H1 (cell line): ENCODE measurements around the gene IL13RA1. TPM values are rescaled to one million over a fixed set of nuclear protein-coding genes. Genes with fewer than 3 reads are reported as not detected.

Experiments used
- CTCF ChIA-PET: fragments of 300-600 bp; sonication (Branson Sonifier 250); formaldehyde crosslinking; loops from one replicate; lab custom pipeline; 2021; ENCODE audit not compliant: partially characterized antibody; lab: Charles Lee
- POLR2A ChIA-PET: fragments of 300-600 bp; sonication (Branson Sonifier 250); formaldehyde crosslinking; loops from one replicate; lab custom pipeline; 2021; ENCODE audit warnings: inconsistent platforms; ENCODE audit not compliant: partially characterized antibody; lab: Charles Lee
- DNase-seq, 2 experiments: peaks; one replicate each; pipeline versions ENCODE4 v3.0.0 to v3.0.0-alpha.2; 2010 to 2022; ENCODE audit warnings: low spot score in 2 of 2, low read depth in 1 of 2, mixed read lengths in 1 of 2
- FAIRE-seq: peaks from 2 replicates; lab custom pipeline; 2011; peaks lifted over from hg19 to GRCh38; lab: Jason Lieb, UNC
- H2AFZ ChIP-seq: 2 replicates; pipeline ENCODE4 v1.8.1; 2012; ENCODE audit warnings: low read length, inconsistent platforms
- H2AK5ac ChIP-seq: 2 replicates; pipeline ENCODE4 v1.6.1; 2013; ENCODE audit warnings: low read depth, low read length
- H2BK120ac ChIP-seq: replicated peaks from 2 replicates; pipeline ENCODE3; 2013; ENCODE audit warnings: low read depth, low read length, inconsistent platforms
- H2BK12ac ChIP-seq: 2 replicates; pipeline ENCODE4 v1.6.1; 2013; ENCODE audit warnings: low read depth, low read length
- H2BK15ac ChIP-seq: 2 replicates; pipeline ENCODE4 v1.6.1; 2013; ENCODE audit warnings: low read length
- H2BK20ac ChIP-seq: 2 replicates; pipeline ENCODE4 v1.6.1; 2013; ENCODE audit warnings: low read length
- H2BK5ac ChIP-seq: 2 replicates; pipeline ENCODE4 v1.6.1; 2013; ENCODE audit warnings: low read depth, low read length
- H3K14ac ChIP-seq: 2 replicates; pipeline ENCODE4 v1.6.1; 2013; ENCODE audit warnings: inconsistent platforms; ENCODE audit not compliant: insufficient read length
- H3K18ac ChIP-seq: 2 replicates; pipeline ENCODE4 v1.6.1; 2013; ENCODE audit warnings: low read length; ENCODE audit errors: extremely low read depth
- H3K23ac ChIP-seq: 2 replicates; pipeline ENCODE4 v1.6.1; 2013; ENCODE audit warnings: inconsistent platforms; ENCODE audit not compliant: insufficient read length
- H3K23me2 ChIP-seq: 2 replicates; pipeline ENCODE4 v1.6.1; 2013; ENCODE audit warnings: low read depth, low read length
- H3K27ac ChIP-seq: 2 replicates; pipeline ENCODE4 v1.6.1; 2011; ENCODE audit warnings: low read depth, low read length, inconsistent platforms
- H3K27me3 ChIP-seq, 4 experiments: replicated peaks in 1 of 4; 1 replicate in 1 of 4; 2 replicates in 3 of 4; pipeline versions ENCODE4 v1.6.1 to v1.8.1; 2011 to 2013; ENCODE audit warnings: low read length in 3 of 4, mild to moderate bottlenecking in 3 of 4, inconsistent platforms in 2 of 4, mixed read lengths in 2 of 4, moderate library complexity in 1 of 4; ENCODE audit not compliant: control insufficient read depth in 3 of 4, insufficient read depth in 3 of 4; ENCODE audit errors: extremely low read depth in 1 of 4
- H3K36me3 ChIP-seq, 4 experiments: 2 replicates each; pipeline versions ENCODE4 v1.6.1 to v1.8.1; 2011 to 2013; ENCODE audit warnings: mild to moderate bottlenecking in 4 of 4, low read length in 3 of 4, moderate library complexity in 2 of 4, control low read depth in 1 of 4, inconsistent platforms in 1 of 4; ENCODE audit not compliant: insufficient read depth in 4 of 4, control insufficient read depth in 2 of 4
- H3K4ac ChIP-seq: replicated peaks from 2 replicates; pipeline ENCODE3; 2013; ENCODE audit warnings: low read length, low read depth, mixed read lengths, inconsistent platforms; ENCODE audit not compliant: insufficient read length
- H3K4me1 ChIP-seq, 4 experiments: replicated peaks in 1 of 4; 1 replicate in 1 of 4; 2 replicates in 3 of 4; pipeline versions ENCODE4 v1.6.1 to v1.8.1; 2011 to 2013; ENCODE audit warnings: low read length in 3 of 4, inconsistent platforms in 2 of 4, mixed read lengths in 1 of 4; ENCODE audit not compliant: insufficient read depth in 4 of 4, control insufficient read depth in 3 of 4
- H3K4me2 ChIP-seq, 2 experiments: 2 replicates each; pipeline versions ENCODE4 v1.6.1 to v1.8.1; 2011 to 2013; ENCODE audit warnings: low read depth in 2 of 2, low read length in 2 of 2, control low read depth in 1 of 2, inconsistent platforms in 1 of 2, mild to moderate bottlenecking in 1 of 2; ENCODE audit not compliant: insufficient read depth in 1 of 2
- H3K4me3 ChIP-seq, 4 experiments: fragments of 200-600, 300-600 bp in 1 of 4; sonication (generic), shearing (Covaris generic), sonication (Bioruptor Twin) in 1 of 4; 2 replicates each; pipeline versions ENCODE4 v1.5.1 to v1.8.1; 2011 to 2016; ENCODE audit warnings: low read length in 4 of 4, low read depth in 3 of 4, control low read depth in 2 of 4, inconsistent platforms in 2 of 4, mild to moderate bottlenecking in 2 of 4, mixed read lengths in 1 of 4, moderate library complexity in 1 of 4; ENCODE audit not compliant: insufficient read depth in 2 of 4; ENCODE audit errors: extremely low read depth in 1 of 4
- H3K56ac ChIP-seq: replicated peaks from 2 replicates; pipeline ENCODE3; 2013; ENCODE audit warnings: low read depth, mild to moderate bottlenecking, mixed read lengths, low read length, inconsistent platforms; ENCODE audit not compliant: insufficient read length
- H3K79me1 ChIP-seq: 2 replicates; pipeline ENCODE4 v1.6.1; 2013; ENCODE audit warnings: low read depth, low read length, control low read depth
- H3K79me2 ChIP-seq, 2 experiments: 2 replicates each; pipeline versions ENCODE4 v1.6.1 to v1.8.1; 2012 to 2013; ENCODE audit warnings: low read length in 2 of 2, mild to moderate bottlenecking in 2 of 2, inconsistent platforms in 1 of 2; ENCODE audit not compliant: insufficient read depth in 2 of 2, control insufficient read depth in 1 of 2
- H3K9ac ChIP-seq, 4 experiments: replicated peaks in 1 of 4; 1 replicate in 1 of 4; 2 replicates in 3 of 4; pipeline versions ENCODE4 v1.6.1 to v1.8.1; 2011 to 2013; ENCODE audit warnings: low read depth in 3 of 4, low read length in 3 of 4, control low read depth in 2 of 4, mild to moderate bottlenecking in 2 of 4, moderate library complexity in 2 of 4, inconsistent platforms in 1 of 4; ENCODE audit errors: extremely low read depth in 1 of 4
- H3K9me3 ChIP-seq, 2 experiments: 2 replicates each; pipeline versions ENCODE4 v1.6.1 to v1.8.1; 2012 to 2013; ENCODE audit warnings: mild to moderate bottlenecking in 2 of 2, moderate library complexity in 2 of 2, control low read depth in 1 of 2, inconsistent platforms in 1 of 2, low read depth in 1 of 2, low read length in 1 of 2, mixed read lengths in 1 of 2; ENCODE audit not compliant: insufficient read depth in 2 of 2
- H4K20me1 ChIP-seq, 2 experiments: replicated peaks in 1 of 2; 2 replicates each; pipeline versions ENCODE3 to v1.8.1; 2011 to 2013; ENCODE audit warnings: inconsistent platforms in 2 of 2, low read length in 2 of 2, mild to moderate bottlenecking in 1 of 2; ENCODE audit not compliant: insufficient read depth in 2 of 2, control insufficient read depth in 1 of 2
- H4K5ac ChIP-seq: 2 replicates; pipeline ENCODE4 v1.6.1; 2013; ENCODE audit warnings: low read length, low read depth, mixed read lengths, inconsistent platforms; ENCODE audit not compliant: insufficient read length
- H4K8ac ChIP-seq: 2 replicates; pipeline ENCODE4 v1.8.0; 2013; ENCODE audit warnings: mild to moderate bottlenecking, moderate library complexity, low read length, inconsistent platforms; ENCODE audit not compliant: insufficient read depth; ENCODE audit errors: extremely low read depth
- H4K91ac ChIP-seq: replicated peaks from 2 replicates; pipeline ENCODE3; 2013; ENCODE audit warnings: low read length, mixed read lengths, inconsistent platforms; ENCODE audit not compliant: insufficient read length
- ASH2L ChIP-seq: fragments of 200-600, 300-600 bp; sonication (generic); IDR thresholded peaks from one replicate; pipeline ENCODE4 v1.7.1; 2017; ENCODE audit warnings: low read length
- WGBS, 2 experiments: shearing (Covaris generic) in 1 of 2; methylation state at CpG; one replicate each; pipeline versions ENCODE4 v1.1.6 to v1.1.7; 2013 to 2015; ENCODE audit warnings: low lambda C conversion rate in 2 of 2, mixed read lengths in 2 of 2, inconsistent platforms in 1 of 2, low coverage in 1 of 2, missing lambda C conversion rate in 1 of 2; ENCODE audit not compliant: insufficient replicate concordance in 2 of 2, insufficient coverage in 1 of 2, insufficient read length in 1 of 2; ENCODE audit errors: extremely low coverage in 1 of 2, missing lambda C conversion rate in 1 of 2; 5-methylcytosine and 5-hydroxymethylcytosine counted together
- polyA plus RNA-seq, 7 experiments: library from polyadenylated mRNA; depleted of rRNA in 3 of 7; stranded (reverse) in 5 of 7; unstranded in 2 of 7; fragments of >200 nt in 5 of 7; fragments of 200-250 nt in 2 of 7; gene quantifications; 1 replicate in 5 of 7; 2 replicates in 1 of 7; 4 replicates in 1 of 7; pipeline versions ENCODE4 v1.2.1 to v1.2.3, GENCODE V29; 2011 to 2013; ENCODE audit warnings: missing spikeins in 2 of 7, mixed read lengths in 2 of 7
- total RNA-seq: library from RNA; stranded (reverse); fragmentation: NEBNext Ultra II Directional; extraction: Animal tissue kit (Norgen Biotek cat#: 25700); gene quantifications from 2 replicates; pipeline ENCODE4 v1.2.1, GENCODE V29; 2021

IL13RA1 gene
- total and polyA plus RNA-seq, 2 of the 8 experiments (the other 6 are each of a cell fraction or from before 2014, with no cell fraction given), result 3.3 to 9.4 TPM

- H3K4me1 ChIP-seq, result no peaks in the 10 kb centered on the region
- CTCF ChIA-PET, result interaction anchor here (1.3 kb wide), 1 partner anchor 58 kb away, joined by 3 read pairs; no protein-coding TSS in a partner anchor
- WGBS, 2 experiments, result 93% methylated on average over 3 of the region's 3 CpGs; no CpG with 5 or more reads in 1 of the 2 experiments
- TF ChIP-seq ASH2L, result no peak
These were observed 42.0 kb upstream of the IL13RA1 start for GRCh38 chrX:118685393-118685792.

More at GRCh38 chrX:118685393-118685792, 42.0 kb upstream of the IL13RA1 start:
- FAIRE-seq (no peak), DNase-seq (no peak)
- Histone ChIP-seq H3K18ac (no peak overlapping the region), H3K56ac (no peak overlapping the region), H3K27me3 (no peaks in the 10 kb centered on the region), H3K9me3 (no peaks in the 10 kb centered on the region), H3K79me2 (no peaks in the 10 kb centered on the region), H2AFZ (no peak overlapping the region), H3K36me3 (no peaks in the 10 kb centered on the region), H3K9ac (no peak overlapping the region), H2BK15ac (no peak overlapping the region), H3K4me2 (no peak overlapping the region), H3K23me2 (no peaks in the 10 kb centered on the region), H3K4ac (no peak overlapping the region), H2BK12ac (no peak overlapping the region), H2BK20ac (no peak overlapping the region), H4K20me1 (no peaks in the 10 kb centered on the region), H3K14ac (no peak overlapping the region), H4K8ac (no peak overlapping the region), H4K5ac (no peak overlapping the region), H3K23ac (no peak overlapping the region), H3K4me3 (no peak overlapping the region), H2AK5ac (no peak overlapping the region), H2BK120ac (no peak overlapping the region), H2BK5ac (no peak overlapping the region), H4K91ac (no peak overlapping the region), H3K79me1 (no peaks in the 10 kb centered on the region), H3K27ac (no peak overlapping the region)
- POLR2A ChIA-PET, result no interaction called here
